IPS-11a (cell line): ENCODE results near the gene FHL2.

Experiments used
- H3K4me3 ChIP-seq: one replicate; pipeline ENCODE4 v1.5.1; 2013; ENCODE audit warnings: low read depth, low read length, control low read depth

Gene FHL2

DNA sequence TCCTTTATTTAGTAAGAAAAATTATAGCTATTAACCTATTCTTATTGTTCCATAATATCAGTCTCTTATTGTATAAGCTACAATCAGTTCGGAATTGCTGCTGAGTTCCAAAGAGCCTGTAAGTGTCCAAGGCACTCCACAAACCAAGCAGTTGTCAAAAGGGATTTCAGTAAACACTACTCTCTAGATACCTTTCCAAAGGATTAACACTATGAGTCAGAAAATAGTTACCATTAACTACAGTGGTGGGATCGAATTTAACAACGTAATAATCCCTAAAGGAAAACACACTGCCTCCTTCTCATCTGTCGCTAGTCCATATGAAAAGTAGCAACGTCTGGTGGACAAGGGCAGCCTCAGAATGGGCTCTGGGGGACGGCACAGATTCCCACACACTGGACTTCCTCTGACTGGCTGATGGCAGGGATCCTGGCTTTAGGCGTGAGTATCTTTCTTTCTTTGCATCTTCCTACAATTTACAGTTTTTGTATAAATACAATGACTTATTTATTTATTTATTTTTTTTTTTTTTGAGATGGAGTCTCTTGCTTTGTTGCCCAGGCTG, 78.1 kb downstream of the FHL2 start:
- H3K4me3 ChIP-seq = no peak overlapping the region

DNA sequence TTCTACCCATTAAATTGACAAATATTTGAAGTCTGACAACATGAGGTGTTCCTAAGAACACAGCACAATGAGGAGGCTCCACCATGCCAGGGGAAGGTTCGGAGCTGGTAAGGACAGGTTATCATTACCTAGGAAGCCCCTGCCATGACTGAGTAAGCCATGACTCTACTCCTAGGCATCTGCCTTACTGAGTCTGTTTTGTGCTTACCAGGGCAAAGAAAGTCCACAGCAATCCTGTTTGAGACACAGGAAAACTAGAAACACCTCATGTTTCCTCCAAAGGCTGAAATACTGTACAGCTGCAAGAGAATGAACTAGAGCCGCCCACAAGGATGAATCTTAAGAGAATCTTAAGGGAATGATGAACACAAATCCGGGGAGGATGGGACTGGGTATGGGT, 80.9 kb downstream of the FHL2 start:
- H3K4me3 ChIP-seq = no peak overlapping the region

DNA sequence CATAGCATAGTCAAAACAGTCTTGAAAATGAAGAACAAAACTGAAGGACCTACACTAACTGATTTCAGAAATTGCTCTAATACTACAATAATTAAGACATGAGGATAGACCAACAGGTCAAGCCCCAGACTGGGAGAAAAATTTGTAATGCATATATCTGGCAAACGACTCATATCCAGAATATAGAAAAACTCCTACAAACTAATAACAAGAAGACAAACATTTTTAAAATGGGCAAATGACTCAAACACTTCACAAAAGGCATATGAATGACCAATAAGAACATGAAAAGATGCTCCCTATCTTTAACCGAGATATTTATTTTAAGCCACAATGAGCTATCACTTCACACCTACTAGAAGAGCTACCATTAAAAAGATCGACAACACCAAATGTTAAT, 83.5 kb downstream of the FHL2 start:
- H3K4me3 ChIP-seq = no peak overlapping the region

DNA sequence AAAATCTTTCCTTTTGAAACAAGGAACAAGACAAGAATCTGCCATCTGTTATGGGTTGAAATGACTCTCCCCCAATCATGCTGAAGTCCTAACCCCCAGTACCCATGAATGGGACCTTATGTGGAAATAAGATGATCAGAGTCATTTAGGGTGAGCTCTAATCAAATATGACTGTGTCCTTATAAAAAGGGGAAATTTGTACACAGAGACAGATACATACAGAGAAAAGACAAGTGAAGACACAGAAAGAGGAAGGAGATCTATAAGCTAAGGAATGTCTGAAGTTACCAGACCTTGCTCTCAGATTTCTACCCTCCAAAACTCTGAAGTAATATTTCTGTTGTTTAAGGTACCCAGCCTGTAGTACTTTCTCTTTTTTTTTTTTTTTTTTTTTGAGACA, 85.0 kb downstream of the FHL2 start:
- no peak overlapping the region for H3K4me3 ChIP-seq
